ENCODE data around the gene KIF18A. TPM values are rescaled to one million over a fixed set of nuclear protein-coding genes. Genes with fewer than 3 reads are reported as not detected.

Gene KIF18A
- 10 to 100 TPM; 22.3 to 23.2 TPM for total RNA-seq

- Mint-ChIP-seq H3K36me3 (ENCODE audit: low read depth) (peaks cover 9% of the 10 kb centered on the region), H3K27me3 (no peaks in the 10 kb centered on the region), H3K4me1 (ENCODE audit: low read depth) (peaks cover 36% of the 10 kb centered on the region), H3K9me3 (no peaks in the 10 kb centered on the region), H3K27ac (peak within 1 kb of the TSS; percentile 99), H3K4me3 (peak within 1 kb of the TSS; percentile 98)
- ChIA-PET POLR2A (interaction anchor here (0.8 to 1.4 kb wide), 2 partner anchors 9 to 24 kb away, joined by 3 to 7 read pairs; no protein-coding TSS in a partner anchor), CTCF (interaction anchor here (1.1 kb wide), 1 partner anchor 18 kb away, joined by 4 read pairs; no protein-coding TSS in a partner anchor)
- ATAC-seq (peak; percentile 92), DNase-seq (peak; percentile 99)
- intact Hi-C loops (cut with micrococcal nuclease) = loop anchor here (5.0 kb wide), 1 partner anchor 601 kb away; the partner anchor contains the start of gene LIN7C
- TF ChIP-seq CTCF (IDR thresholded peaks at IDR 0.05) = no peak
These were observed at the start of gene KIF18A, which contains the start of gene METTL15 for GRCh38 chr11:28107750-28108618. TSS of gene KIF18A (minus strand) at chr11:28108156. CDS start at chr11:28097947, 10,209 bp downstream. TSS of gene METTL15 (plus strand) at chr11:28108388. CDS start at chr11:28113335, 4,947 bp downstream.

- peaks cover 21% of the 10 kb centered on the region for H3K36me3 Mint-ChIP-seq (ENCODE audit: low read depth)
- no peak overlapping the region for H3K4me3 Mint-ChIP-seq
- H3K4me1 Mint-ChIP-seq (ENCODE audit: low read depth) = no peaks in the 10 kb centered on the region
- TF ChIP-seq CTCF (IDR thresholded peaks at IDR 0.05) = no peak
- no peak overlapping the region for H3K27ac Mint-ChIP-seq
- POLR2A ChIA-PET = interaction anchor here (1.0 kb wide), 1 partner anchor 20 kb away, joined by 3 read pairs; no protein-coding TSS in a partner anchor
- DNase-seq (no peak), ATAC-seq (no peak)
- no peaks in the 10 kb centered on the region for H3K27me3 Mint-ChIP-seq
- intact Hi-C loops (cut with micrococcal nuclease) = no loop called here
- CTCF ChIA-PET = no interaction called here
- no peaks in the 10 kb centered on the region for H3K9me3 Mint-ChIP-seq
These were observed 45.6 kb upstream of the KIF18A start for GRCh38 chr11:28153586-28153985.

- POLR2A ChIA-PET = no interaction called here
- no peaks in the 10 kb centered on the region for H3K9me3 Mint-ChIP-seq
- H3K27ac Mint-ChIP-seq = no peak overlapping the region
- H3K4me1 Mint-ChIP-seq (ENCODE audit: low read depth) = no peaks in the 10 kb centered on the region
- CTCF ChIA-PET = no interaction called here
- H3K36me3 Mint-ChIP-seq (ENCODE audit: low read depth) = peaks cover 15% of the 10 kb centered on the region
- ATAC-seq = no peak
- no peaks in the 10 kb centered on the region for H3K27me3 Mint-ChIP-seq
- DNase-seq = no peak
- TF ChIP-seq CTCF (IDR thresholded peaks at IDR 0.05) = no peak
- intact Hi-C loops (cut with micrococcal nuclease) = no loop called here
- H3K4me3 Mint-ChIP-seq = no peak overlapping the region
These were observed 44.8 kb upstream of the KIF18A start for GRCh38 chr11:28152743-28153142.

GRCh38 chr11:28146123-28146751 is 38.3 kb upstream of the KIF18A start:
- H3K27ac Mint-ChIP-seq = no peak overlapping the region
- intact Hi-C loops (cut with micrococcal nuclease) = no loop called here
- no peak for DNase-seq
- peaks cover under 1% of the 10 kb centered on the region for H3K9me3 Mint-ChIP-seq
- TF ChIP-seq CTCF (IDR thresholded peaks at IDR 0.05) = no peak
- CTCF ChIA-PET = no interaction called here
- peaks cover 3% of the 10 kb centered on the region for H3K36me3 Mint-ChIP-seq (ENCODE audit: low read depth)
- peaks cover 3% of the 10 kb centered on the region for H3K4me1 Mint-ChIP-seq (ENCODE audit: low read depth)
- H3K27me3 Mint-ChIP-seq = no peaks in the 10 kb centered on the region
- H3K4me3 Mint-ChIP-seq = no peak overlapping the region
- POLR2A ChIA-PET = no interaction called here
- peak; percentile 42 for ATAC-seq

GRCh38 chr11:28144808-28145207 is 36.9 kb upstream of the KIF18A start:
- H3K4me1 Mint-ChIP-seq (ENCODE audit: low read depth) = peaks cover 3% of the 10 kb centered on the region
- CTCF ChIA-PET = no interaction called here

More at GRCh38 chr11:28144808-28145207, 36.9 kb upstream of the KIF18A start:
- DNase-seq (no peak), ATAC-seq (no peak)
- no peaks in the 10 kb centered on the region for H3K27me3 Mint-ChIP-seq
- intact Hi-C loops (cut with micrococcal nuclease) = no loop called here
- H3K9me3 Mint-ChIP-seq = peaks cover 7% of the 10 kb centered on the region
- H3K36me3 Mint-ChIP-seq (ENCODE audit: low read depth) = peaks cover 14% of the 10 kb centered on the region
- POLR2A ChIA-PET = no interaction called here
- no peak overlapping the region for H3K4me3 Mint-ChIP-seq
- no peak for TF ChIP-seq CTCF (IDR thresholded peaks at IDR 0.05)
- no peak overlapping the region for H3K27ac Mint-ChIP-seq

Measured in activated CD8-positive, alpha-beta T cell treated with anti-CD3 and anti-CD28 coated beads for 36 hours (primary cell).